Fibroblast of villous mesenchyme (primary cell): ENCODE results near the gene TIPARP. TPM values are rescaled to one million over a fixed set of nuclear protein-coding genes. Genes with fewer than 3 reads are reported as not detected.

Experiments
- DNase-seq: peaks from one replicate; pipeline ENCODE4 v3.0.0-alpha.2; 2010; ENCODE audit warnings: low read depth
- H3K4me3 ChIP-seq: 2 replicates; pipeline ENCODE4 v1.5.1; 2011; ENCODE audit warnings: low read depth, mild to moderate bottlenecking, low read length
- CTCF ChIP-seq: IDR thresholded peaks from 2 replicates; pipeline ENCODE4 v1.5.1; 2012; ENCODE audit warnings: low read depth, mild to moderate bottlenecking, low read length; ENCODE audit not compliant: insufficient read depth
- total RNA-seq: library from RNA; depleted of rRNA; stranded (reverse); fragments of >200 nt; gene quantifications from 2 replicates; pipeline ENCODE4 v1.2.3, GENCODE V29; 2012

Gene TIPARP
- 58.9 and 91.1 TPM in 2 replicates for total RNA-seq

GRCh38 chr3:156674046-156674910, at the start of gene TIPARP:
Gene TIPARP (plus strand): TSS chr3:156674590. CDS start chr3:156677698, 3,108 bp downstream.
- H3K4me3 ChIP-seq = peak within 1 kb of the TSS; percentile 74
- DNase-seq = peak; percentile 98
- peak; percentile 64 for TF ChIP-seq CTCF

DNA sequence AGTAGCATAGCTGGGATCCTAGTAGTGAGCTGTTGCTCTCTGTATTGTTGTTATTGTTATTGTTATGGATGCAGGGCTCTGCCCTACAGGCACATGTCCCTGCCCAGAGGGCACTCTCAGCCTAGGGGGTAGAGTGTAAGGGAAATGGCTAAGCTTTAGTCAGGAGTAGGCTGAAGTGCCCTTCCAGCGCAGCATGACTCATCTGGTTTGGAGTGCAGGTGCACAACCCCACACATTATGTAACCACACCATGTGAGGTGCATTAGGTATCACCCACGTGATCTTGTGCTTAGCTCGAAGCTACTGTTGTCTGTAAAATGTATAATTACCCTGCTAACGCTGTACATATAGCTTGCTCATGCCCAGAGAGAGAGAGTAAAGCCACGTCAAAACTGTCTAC, 48.3 kb upstream of the TIPARP start:
- no peak overlapping the region for H3K4me3 ChIP-seq
- DNase-seq = no peak
- TF ChIP-seq CTCF = no peak

DNA sequence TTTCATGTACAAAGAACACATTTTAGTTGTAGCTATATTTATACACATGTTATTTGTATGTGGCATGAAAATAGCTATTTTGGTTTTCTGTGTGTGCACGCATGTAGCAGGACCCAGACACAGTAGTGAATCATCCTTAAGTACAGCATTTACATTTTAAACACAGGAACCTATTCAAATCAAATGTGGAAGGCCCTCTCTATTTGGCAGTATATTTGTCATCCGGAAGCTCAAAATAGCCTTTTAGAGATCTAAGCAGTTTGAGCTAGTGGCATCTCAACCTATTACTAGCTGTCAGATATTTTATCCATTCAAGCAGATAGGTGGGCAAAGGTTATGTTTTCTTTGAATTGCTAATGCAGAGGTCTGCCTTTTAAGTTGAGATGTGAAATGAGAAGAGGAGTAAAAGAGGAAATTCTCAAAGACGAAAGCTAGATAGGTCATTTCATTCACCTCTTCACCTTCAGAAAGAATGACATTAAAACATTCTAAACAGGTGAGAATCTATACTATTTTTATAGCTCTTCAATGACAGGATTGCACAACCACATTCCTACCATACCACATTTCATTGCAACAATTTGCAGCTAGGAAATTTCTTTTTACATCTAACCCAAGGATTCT, 46.3 kb upstream of the TIPARP start:
- DNase-seq = no peak
- no peak overlapping the region for H3K4me3 ChIP-seq
- no peak for TF ChIP-seq CTCF

- DNase-seq = no peak
Measured at GRCh38 chr3:156628836-156629618, 45.4 kb upstream of the TIPARP start.

DNA sequence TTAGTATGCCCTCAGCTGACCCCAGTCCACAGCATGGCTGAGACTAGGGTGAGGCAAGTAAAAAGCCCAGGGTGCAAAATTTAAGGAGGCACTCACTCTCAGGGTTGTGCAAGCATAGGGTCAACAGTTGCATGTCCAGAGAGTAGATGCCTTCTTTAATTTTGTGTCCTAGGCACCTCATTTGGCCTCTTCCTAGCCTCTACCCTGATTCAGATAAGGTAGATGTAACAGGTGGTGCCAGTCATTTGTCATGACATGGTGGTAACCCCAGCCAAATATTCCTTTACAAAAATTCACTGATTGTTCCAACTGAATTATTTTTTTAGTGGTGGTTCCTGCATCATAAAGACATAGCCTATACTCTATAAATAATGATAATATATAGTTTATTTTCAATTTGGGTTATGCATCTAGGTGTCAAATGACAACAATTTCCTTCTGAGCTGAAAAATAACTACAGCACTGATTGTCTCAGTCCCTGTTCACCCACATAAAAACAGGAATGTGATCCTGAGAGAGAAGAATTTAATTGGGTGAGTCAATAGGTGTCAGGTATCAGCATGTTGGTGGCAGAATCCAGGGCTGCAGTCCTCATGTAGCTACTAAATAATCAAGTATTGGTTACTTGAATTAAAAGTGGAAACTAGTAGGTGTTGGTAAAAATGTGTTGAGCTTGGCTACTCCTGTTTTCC, 44.2 kb upstream of the TIPARP start:
- no peak overlapping the region for H3K4me3 ChIP-seq
- DNase-seq = no peak
- no peak for TF ChIP-seq CTCF

More at GRCh38 chr3:156628836-156629618, 45.4 kb upstream of the TIPARP start:
- no peak for TF ChIP-seq CTCF
- no peak overlapping the region for H3K4me3 ChIP-seq

GRCh38 chr3:156630773-156631093, 43.7 kb upstream of the TIPARP start:
- no peak for TF ChIP-seq CTCF
- H3K4me3 ChIP-seq = no peak overlapping the region
- no peak for DNase-seq
